GM18907 (cell line): ENCODE data around the gene LRMDA.

Experiments used
- ATAC-seq: cut with Tn5 transposase; IDR thresholded peaks from one replicate; pipeline ENCODE4 v1.9.1; 2021; ENCODE audit warnings: mild to moderate bottlenecking, moderate library complexity; ENCODE audit not compliant: unreplicated experiment

The LRMDA gene

GRCh38 chr10:75401569-75402485 is 29.6 kb upstream of the LRMDA start, which contains the start of gene ZNF503:
ZNF503 (minus strand) TSS chr10:75401764; CDS start chr10:75401419, 345 bp downstream.
- peak; percentile 72 for ATAC-seq

DNA sequence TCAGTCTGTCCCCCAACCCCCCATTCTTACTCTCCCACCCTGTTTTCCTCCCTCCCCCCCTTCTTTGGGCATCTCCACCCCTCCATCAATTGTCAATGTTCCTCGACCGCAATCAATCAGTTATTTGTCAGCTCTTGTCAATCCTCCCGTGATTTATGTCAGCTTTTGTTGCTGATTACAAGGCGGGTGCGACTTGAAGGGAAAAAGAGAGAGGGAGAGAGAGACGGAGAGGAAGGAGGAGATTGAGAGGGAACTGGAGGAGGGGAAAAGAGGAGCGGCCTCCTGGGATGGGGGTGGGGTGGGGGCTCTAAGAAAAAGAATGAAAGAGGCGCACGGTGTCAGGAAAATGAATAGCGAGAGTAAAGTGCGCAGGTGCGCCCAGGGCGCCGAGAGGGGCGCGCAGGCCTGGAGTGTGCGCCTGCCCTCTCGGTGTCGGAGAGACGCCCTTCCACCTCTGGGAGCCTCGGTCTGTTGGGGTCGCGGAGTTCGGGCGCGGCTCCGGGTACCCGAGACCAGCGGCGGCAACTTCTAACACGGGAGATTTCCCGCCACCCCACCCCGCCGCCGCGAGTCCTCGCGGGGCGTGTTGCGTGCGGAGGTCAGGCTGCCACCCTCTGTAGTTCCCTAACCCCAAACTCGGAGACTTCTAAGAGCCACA is 28.8 kb upstream of the LRMDA start:
- no peak for ATAC-seq

DNA sequence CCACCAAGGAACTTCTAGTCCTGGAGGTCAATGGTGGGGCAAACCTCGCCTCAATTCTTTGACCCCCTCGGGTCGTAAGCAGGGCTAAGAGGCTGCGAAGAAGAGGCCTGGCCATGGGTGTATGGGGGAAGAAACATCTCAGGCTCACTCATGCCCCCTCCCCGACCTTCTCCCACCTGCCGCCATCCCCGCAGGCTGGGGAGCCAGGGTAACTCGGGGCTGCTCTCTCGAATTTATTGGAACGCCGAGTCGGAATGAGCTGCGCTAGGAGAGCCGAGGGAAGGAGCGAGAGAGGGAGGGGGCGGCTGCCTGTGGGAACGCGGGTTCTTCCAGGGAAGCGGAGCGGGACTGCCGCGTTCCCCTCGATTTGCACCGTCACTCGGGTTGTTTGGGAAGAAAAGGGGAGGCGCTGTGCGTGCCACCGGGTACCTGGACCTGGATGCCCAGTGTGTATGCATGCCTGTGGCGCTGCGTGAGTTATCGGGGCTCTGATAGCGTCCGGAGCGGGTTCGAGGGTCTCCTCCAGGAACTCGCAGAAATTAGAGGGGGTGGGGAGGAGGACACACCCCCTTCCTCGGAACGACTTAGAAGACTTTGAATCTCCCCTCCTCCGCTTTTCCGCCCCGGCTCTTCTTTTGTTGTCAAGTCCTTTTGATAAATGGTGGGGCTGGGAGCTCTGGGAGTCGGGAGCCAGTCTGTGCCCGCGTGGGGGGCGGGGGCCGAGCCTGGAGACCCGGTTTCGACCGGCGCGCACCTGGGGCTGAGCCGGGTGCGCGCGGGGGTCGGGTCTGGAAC is 28.1 kb upstream of the LRMDA start:
- no peak for ATAC-seq

GRCh38 chr10:75403939-75404814 is 27.2 kb upstream of the LRMDA start:
- no peak for ATAC-seq

- ATAC-seq = no peak
These were observed 26.4 kb upstream of the LRMDA start for GRCh38 chr10:75404815-75405597.

DNA sequence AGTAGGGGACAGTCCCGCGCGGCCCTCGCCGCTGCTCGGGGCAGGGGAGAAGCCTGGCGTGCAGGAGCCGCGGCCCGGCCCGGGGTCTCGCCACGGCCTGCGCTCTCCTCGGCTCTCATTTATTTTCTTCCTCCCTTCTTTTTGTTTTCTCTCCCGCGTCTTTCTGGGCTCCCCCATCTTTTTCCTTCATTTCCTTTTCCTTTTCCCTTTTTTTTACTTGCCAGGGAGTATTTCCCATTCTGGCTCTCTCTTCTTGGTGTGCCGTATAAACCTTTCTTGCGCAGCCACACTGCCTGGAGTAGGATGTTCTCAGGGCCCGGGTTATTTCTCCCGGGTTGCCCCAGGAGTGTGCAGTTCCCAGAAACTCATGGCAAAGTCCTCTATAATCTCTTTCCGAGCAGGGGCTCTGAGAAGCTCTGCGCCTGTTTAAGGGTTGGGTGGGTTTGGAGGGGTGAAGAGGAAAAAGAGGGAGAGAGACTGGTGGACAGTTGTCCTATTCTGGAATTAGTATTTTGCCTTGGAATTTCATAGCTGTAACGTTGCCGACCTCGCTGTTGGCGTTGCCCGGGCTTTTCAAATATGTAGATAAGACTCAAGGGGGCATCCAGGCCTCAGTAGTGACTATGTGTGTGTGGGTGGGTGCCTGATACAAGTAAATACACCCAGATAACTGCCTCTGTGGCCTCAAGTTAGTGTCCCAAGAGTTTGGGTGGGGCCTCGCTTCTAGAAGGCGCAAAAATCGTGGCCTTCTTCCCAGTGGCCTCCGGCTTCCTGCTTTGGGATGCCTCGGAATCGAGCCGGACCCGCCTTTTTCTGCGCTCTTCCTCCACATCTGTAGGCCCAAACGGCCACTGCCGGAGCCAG is 25.6 kb upstream of the LRMDA start:
- ATAC-seq = no peak

- no peak for ATAC-seq
These were observed 24.8 kb upstream of the LRMDA start for GRCh38 chr10:75406462-75407223.

- no peak for ATAC-seq
These were observed 24.2 kb upstream of the LRMDA start for GRCh38 chr10:75407224-75407712.

GRCh38 chr10:75407713-75408508 is 23.5 kb upstream of the LRMDA start:
- ATAC-seq = no peak

DNA sequence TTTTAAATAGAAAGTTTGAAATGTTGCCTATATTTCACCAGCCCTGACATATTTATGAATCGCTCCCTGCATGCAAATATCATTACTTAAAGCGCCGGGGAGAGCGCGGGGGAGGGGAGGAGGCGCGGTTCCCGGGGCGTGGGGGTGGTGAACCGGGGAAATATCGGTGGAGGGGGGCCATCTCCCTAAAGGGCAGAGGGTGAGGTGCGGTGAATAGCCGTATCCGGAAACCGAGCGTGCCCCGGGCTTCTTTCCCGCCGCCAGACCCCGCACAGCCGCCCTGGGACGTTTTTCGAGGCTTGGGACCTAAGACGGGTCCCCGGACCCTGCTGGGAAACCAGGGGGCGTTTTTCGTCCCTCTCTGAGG is 22.9 kb upstream of the LRMDA start:
- ATAC-seq = no peak

DNA sequence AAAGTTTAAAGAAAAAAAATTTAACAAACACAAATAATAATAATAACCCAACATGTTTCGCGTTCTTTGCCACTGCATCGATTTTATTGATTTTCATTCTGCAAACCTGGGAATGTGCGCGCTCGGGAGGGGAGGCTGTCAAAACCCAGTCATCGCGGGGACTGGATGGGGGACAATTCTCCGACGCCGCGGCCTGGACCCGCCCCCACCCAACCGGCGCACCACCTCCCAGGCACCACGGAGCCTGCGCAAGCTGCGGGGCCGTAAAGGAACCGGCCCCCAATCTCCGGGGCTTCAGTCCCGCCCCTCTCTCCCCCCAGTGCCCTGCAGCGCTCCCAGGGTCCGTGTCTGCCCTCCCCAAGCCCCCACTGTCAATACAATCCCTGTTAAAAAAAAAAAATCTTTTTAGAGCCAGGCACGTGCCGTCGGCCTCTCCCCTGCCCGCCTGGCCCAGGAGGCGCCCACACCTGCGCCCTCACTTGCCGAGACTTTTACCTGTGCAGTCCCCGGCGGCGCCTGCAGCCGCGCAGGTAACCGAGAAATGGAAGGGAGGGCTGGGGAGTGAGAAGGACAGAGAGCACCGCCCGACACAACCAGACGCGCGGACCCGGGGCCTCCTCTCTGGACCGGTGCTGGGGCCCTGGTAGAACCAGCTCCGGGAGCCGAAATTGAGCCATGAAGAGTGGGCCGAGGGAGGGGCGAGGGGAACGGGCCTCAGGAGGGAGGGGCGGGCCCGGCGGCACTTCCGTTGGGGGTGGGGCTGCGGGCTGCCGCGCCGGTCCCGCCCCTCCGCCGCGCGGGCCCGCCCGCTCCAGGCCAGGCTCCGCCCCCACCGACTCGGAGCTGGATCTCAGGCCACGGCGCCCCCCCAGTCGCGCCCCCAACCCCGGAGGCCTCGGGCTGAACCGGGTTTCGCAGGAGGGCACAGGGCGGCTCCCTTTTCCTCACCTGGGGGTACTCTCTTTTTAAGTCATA is 22.2 kb upstream of the LRMDA start:
- no peak for ATAC-seq

- no peak for ATAC-seq
These were observed 21.1 kb upstream of the LRMDA start for GRCh38 chr10:75410132-75411005.

GRCh38 chr10:75414527-75414926 is 16.9 kb upstream of the LRMDA start:
- no peak for ATAC-seq

- no peak for ATAC-seq
These were observed 13.9 kb upstream of the LRMDA start for GRCh38 chr10:75417522-75417927.

- ATAC-seq = no peak
These were observed 13.1 kb upstream of the LRMDA start for GRCh38 chr10:75418293-75418692.
